Measurements from ENCODE around the gene CACNA2D1.

Gene CACNA2D1

GRCh38 chr7:81937091-81937490 lies 506.5 kb downstream of the CACNA2D1 start:
- no peak for DNase-seq

- no peak for DNase-seq
Observed at GRCh38 chr7:81934596-81935301, 508.8 kb downstream of the CACNA2D1 start.

GRCh38 chr7:81932936-81933335 lies 510.6 kb downstream of the CACNA2D1 start:
- no peak for DNase-seq

- DNase-seq, result no peak
Observed at GRCh38 chr7:81929386-81929785, 514.2 kb downstream of the CACNA2D1 start.

GRCh38 chr7:81926154-81926553 lies 517.4 kb downstream of the CACNA2D1 start:
- peak; percentile 6 for DNase-seq

GRCh38 chr7:81925530-81925929 lies 518.0 kb downstream of the CACNA2D1 start:
- DNase-seq, result no peak

GRCh38 chr7:81924494-81924893 lies 519.1 kb downstream of the CACNA2D1 start:
- DNase-seq, result no peak

GRCh38 chr7:81919494-81919893 lies 524.1 kb downstream of the CACNA2D1 start:
- no peak for DNase-seq

- DNase-seq, result no peak
Observed at GRCh38 chr7:81908220-81908619, 535.4 kb downstream of the CACNA2D1 start.

- DNase-seq, result no peak
Observed at GRCh38 chr7:81903115-81903514, 540.5 kb downstream of the CACNA2D1 start.

GRCh38 chr7:81902536-81902935 lies 541.0 kb downstream of the CACNA2D1 start:
- no peak for DNase-seq
